ENCODE data around the gene SWSAP1.
A peak's percentile ranks its signal among the peaks of the same experiment; 100 is the strongest.

SWSAP1 gene

DNA sequence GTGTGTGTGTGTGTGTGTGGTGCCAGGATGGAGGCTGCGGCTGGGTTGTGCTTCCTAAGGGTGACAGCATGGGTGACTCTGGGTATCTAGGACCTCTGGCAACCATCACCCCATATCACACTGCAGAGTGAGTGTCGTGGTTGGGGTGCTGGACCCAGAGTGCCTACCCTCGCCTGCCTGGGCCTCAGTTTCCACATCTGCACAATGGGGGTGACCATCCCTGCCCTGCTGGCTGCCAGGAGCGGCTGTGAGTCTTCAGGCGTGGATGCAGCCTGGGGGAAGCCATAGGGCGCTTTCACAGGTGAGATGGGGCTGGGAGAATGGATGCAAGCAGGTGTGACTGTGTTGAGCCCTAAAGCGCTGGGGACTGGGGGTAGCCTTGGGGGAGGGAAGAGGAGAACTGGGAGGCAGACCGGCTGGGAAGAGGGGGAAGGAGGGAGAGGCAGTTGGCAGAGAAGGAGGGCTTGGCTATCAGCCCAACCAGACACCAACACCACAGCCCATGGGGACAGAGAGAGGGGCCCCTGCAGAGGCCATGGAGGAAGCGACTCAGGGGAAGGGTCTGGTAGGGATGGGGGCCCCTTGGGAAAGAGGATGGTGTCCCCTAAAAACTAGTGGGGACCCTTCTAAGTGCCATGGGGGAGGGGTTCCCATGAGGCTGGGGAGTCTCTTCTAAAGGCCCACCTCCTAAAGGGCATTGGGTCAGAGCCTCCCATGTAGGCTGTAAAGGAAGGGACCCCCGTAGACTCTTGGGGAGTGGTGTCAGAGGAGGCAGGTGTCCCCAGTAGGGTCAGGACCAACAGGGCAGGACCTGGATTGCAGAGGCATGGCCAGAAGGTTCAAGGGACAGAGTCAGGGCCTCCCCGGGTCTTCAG is 17.6 kb upstream of the SWSAP1 start:
- no peak for TF ChIP-seq JUND (IDR thresholded peaks at IDR 0.05; ENCODE audit: low read depth)
- in situ Hi-C loops (cut with HindIII; ENCODE audit: low pct_unique_long_range_greater_than_20kb, low sequenced_read_pairs): no loop called here
- DNase-seq (ENCODE audit: low read depth in 1 of 2, low spot score in 1 of 2): no peak

DNA sequence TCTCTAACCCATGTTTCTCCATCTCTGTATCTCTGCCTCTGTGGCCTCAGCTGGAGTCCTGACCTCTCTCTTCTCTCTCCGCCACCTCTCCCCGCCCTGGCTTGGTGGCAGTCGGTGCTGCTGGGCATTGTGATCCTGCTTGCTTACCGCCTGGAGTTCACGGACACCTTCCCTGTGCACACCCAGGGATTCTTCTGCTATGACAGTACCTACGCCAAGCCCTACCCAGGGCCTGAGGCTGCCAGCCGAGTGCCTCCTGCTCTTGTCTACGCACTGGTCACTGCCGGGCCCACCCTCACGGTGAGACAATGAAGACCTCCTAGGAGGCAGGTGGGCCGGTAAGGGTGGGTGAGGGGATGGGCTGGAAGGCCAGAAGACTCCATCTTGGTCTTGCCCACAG is 15.0 kb upstream of the SWSAP1 start:
- TF ChIP-seq JUND (IDR thresholded peaks at IDR 0.05; ENCODE audit: low read depth): no peak
- in situ Hi-C loops (cut with HindIII; ENCODE audit: low pct_unique_long_range_greater_than_20kb, low sequenced_read_pairs): no loop called here
- no peak for DNase-seq (ENCODE audit: low read depth in 1 of 2, low spot score in 1 of 2)

DNA sequence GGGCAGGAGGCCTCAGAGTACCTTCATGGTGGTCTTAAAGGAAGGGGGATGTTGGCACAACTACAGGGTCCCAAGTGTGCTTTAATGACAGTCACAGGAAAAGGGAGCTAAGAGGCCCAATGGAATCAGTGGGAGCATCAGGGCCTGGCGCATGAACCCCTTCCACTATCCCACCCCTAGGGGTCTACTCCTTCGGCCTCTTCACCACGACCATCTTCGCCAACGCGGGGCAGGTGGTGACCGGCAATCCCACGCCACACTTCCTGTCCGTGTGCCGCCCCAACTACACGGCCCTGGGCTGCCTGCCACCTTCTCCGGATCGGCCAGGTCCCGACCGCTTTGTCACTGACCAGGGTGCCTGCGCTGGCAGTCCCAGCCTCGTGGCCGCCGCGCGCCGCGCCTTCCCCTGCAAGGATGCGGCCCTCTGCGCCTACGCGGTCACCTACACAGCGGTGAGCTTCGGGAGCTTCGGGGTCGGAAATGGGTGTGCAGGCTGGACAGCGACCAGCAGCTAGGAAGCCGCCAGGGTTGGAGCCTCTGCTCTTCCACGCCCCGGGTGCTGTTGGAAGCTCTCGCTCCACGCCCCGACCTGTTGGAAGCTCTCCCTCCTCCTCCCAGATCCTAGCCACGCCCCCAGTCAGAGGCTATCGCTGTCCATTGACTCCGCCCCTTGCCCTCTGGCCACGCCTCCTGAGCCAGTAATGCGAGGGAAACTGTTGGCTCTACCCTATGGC is 13.3 kb upstream of the SWSAP1 start:
- TF ChIP-seq JUND (IDR thresholded peaks at IDR 0.05; ENCODE audit: low read depth): no peak
- no peak for DNase-seq (ENCODE audit: low read depth in 1 of 2, low spot score in 1 of 2)
- in situ Hi-C loops (cut with HindIII; ENCODE audit: low pct_unique_long_range_greater_than_20kb, low sequenced_read_pairs): no loop called here

DNA sequence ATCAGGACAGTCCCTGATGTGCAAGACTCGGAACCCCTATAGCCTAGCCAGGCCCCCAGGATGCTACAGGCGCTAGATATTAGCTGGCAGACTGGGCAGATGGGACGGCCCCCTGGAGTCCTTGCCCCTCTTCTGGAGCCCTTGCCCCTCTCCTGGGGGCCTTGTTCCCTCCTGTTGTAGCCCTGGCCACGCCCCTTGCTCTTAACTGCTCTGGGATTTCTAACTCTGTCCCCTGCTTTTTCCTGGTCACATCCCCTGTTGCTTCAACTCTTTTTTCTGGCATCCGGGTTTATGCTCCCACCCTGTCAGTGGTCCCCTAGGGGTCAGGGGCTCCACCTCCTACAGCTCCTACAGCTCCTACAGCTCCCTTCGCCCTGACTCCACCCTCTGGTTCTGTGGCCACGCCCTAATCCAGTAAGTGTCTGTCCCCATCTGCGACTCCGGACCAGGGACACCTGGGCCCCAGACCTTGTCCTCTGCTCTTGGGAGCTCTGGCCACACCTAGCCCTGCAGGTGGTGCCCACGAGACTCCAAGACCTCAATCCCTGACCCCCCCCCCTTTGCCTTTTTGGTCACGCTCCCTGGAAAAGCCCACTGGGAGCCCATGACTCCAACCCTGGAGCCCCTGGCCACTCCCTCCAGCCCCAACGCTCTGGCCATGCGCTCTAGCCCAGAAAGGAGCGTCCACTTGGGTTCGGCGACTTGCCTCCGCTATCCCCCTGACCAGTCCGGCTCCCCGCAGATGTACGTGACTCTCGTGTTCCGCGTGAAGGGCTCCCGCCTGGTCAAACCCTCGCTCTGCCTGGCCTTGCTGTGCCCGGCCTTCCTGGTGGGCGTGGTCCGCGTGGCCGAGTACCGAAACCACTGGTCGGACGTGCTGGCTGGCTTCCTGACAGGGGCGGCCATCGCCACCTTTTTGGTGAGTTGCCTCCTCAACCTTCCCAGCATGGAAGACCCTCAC is 12.4 kb upstream of the SWSAP1 start:
- DNase-seq (ENCODE audit: low read depth in 1 of 2, low spot score in 1 of 2): no peak
- in situ Hi-C loops (cut with HindIII; ENCODE audit: low pct_unique_long_range_greater_than_20kb, low sequenced_read_pairs): no loop called here
- no peak for TF ChIP-seq JUND (IDR thresholded peaks at IDR 0.05; ENCODE audit: low read depth)

DNA sequence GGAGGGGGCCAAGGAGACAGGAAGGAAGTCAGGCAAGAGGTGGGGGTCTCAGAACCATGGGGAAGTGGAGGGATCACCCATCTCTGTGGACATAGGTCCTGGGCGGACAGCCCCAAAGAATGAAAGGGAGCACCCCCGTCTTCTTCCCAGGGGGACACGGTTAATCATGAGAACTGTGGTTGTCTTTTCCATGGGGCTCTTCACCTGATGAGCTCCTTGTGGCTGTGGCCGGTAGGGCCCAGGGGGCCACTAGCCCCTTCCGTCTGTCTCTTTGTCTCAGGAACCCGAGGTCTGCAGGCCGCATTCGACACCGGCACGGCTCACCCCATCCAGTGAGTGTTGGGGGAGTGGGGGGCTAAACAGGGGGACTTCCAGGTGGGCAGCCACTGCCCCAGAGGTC is 10.6 kb upstream of the SWSAP1 start:
- in situ Hi-C loops (cut with HindIII; ENCODE audit: low pct_unique_long_range_greater_than_20kb, low sequenced_read_pairs): no loop called here
- no peak for TF ChIP-seq JUND (IDR thresholded peaks at IDR 0.05; ENCODE audit: low read depth)

DNA sequence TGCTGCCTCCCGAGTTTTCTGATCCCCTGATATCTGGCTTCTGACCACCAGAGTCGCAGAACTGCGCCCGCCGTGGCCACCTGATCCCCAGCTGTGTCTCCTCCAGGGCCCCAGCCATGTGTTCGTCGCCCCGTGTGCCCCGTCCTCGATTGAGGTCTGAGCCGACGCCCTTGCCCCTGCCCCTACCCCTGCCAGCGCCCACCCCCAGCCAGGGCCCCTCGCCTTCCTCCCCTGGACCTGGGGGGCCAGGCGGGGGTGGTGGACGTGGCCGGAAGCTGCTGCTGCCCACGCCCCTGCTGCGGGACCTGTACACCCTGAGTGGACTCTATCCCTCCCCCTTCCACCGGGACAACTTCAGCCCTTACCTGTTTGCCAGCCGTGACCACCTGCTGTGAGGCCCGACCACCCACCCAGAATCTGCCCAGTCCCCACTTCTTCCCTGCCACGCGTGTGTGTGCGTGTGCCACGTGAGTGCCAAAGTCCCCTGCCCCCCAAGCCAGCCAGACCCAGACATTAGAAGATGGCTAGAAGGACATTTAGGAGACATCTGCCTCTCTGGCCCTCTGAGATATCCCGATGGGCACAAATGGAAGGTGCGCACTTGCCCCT is 10.1 kb upstream of the SWSAP1 start:
- in situ Hi-C loops (cut with HindIII; ENCODE audit: low pct_unique_long_range_greater_than_20kb, low sequenced_read_pairs): no loop called here
- TF ChIP-seq JUND (IDR thresholded peaks at IDR 0.05; ENCODE audit: low read depth): no peak
- DNase-seq (ENCODE audit: low read depth in 1 of 2, low spot score in 1 of 2): no peak

More for the DNA sequence above, 10.6 kb upstream of the SWSAP1 start:
- no peak for DNase-seq (ENCODE audit: low read depth in 1 of 2, low spot score in 1 of 2)

DNA sequence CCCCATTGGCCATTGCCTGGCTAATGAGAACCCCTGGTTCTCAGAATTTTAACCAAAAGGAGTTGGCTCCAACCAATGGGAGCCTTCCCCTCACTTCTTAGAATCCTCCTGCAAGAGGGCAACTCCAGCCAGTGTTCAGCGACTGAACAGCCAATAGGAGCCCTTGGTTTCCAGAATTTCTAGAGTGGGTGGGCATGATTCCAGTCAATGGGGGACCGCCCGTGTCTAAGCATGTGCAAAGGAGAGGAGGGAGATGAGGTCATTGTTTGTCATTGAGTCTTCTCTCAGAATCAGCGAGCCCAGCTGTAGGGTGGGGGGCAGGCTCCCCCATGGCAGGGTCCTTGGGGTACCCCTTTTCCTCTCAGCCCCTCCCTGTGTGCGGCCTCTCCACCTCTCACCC is 9.5 kb upstream of the SWSAP1 start:
- DNase-seq (ENCODE audit: low read depth in 1 of 2, low spot score in 1 of 2): no peak
- in situ Hi-C loops (cut with HindIII; ENCODE audit: low pct_unique_long_range_greater_than_20kb, low sequenced_read_pairs): no loop called here
- no peak for TF ChIP-seq JUND (IDR thresholded peaks at IDR 0.05; ENCODE audit: low read depth)

DNA sequence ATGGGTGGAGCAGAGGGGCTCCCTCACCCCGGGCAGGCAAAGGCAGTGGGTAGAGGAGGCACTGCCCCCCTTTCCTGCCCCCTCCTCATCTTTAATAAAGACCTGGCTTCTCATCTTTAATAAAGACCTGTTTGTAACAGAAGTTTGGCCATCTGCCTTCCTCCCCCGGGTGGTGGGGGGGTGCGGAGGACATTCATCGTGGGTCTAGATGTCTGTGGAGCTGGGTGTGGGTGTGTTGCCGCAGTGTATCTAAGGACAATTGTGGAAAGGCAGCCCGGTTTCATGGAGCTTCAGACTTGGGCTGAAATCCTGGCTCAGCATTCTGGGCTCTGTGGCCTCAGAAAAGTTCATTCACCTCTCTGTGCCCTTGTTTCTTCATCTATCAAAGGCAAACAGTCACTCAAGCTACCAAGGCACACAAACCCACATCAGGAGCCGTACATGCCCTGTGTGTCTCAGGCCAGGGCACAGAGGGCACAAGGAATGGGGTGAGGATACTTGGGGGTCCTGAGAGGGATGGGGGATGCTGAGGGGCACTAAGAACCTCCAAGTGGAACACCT is 8.8 kb upstream of the SWSAP1 start:
- no peak for DNase-seq (ENCODE audit: low read depth in 1 of 2, low spot score in 1 of 2)
- in situ Hi-C loops (cut with HindIII; ENCODE audit: low pct_unique_long_range_greater_than_20kb, low sequenced_read_pairs): no loop called here
- no peak for TF ChIP-seq JUND (IDR thresholded peaks at IDR 0.05; ENCODE audit: low read depth)

DNA sequence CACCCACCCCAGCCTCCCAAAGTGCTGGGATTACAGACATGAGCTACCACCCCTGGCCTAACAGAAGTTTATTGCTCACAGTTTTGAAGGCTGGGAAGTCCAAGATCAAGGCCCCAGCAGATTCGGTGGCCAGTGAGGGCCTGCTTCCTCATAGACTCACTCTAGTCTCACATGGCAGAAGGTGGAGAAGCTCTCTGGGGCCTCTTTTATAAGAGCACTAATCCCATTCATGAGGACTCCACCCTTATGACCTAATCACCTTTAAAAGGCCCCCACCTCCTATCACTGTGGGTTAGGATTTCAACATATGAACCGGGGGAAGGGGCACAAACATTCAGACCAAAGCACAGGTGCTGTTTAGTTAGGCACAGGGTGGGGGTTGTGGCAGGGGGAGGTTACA is 6.9 kb upstream of the SWSAP1 start:
- TF ChIP-seq JUND (IDR thresholded peaks at IDR 0.05; ENCODE audit: low read depth): no peak
- no peak for DNase-seq (ENCODE audit: low read depth in 1 of 2, low spot score in 1 of 2)
- in situ Hi-C loops (cut with HindIII; ENCODE audit: low pct_unique_long_range_greater_than_20kb, low sequenced_read_pairs): no loop called here

DNA sequence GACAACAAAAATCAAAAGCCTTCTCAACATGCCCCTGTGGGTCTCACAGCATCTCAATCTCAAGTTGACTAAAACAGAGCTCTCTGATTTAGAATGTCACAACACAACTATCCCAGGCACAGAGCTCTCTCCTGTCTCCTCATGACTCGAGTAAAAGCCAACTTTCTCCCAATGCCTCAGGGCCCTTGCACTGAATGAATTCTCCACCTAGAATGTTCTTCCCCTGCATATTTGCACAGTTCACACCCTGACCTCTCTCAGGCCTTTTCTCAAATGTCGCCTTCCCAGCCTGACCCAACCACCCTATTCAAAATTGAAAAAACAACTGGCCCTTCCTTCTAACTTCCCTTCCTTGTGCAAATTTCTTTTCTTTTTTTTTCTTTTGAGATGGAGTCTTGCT is 3.7 kb upstream of the SWSAP1 start:
- no peak for TF ChIP-seq JUND (IDR thresholded peaks at IDR 0.05; ENCODE audit: low read depth)
- no peak for DNase-seq (ENCODE audit: low read depth in 1 of 2, low spot score in 1 of 2)
- in situ Hi-C loops (cut with HindIII; ENCODE audit: low pct_unique_long_range_greater_than_20kb, low sequenced_read_pairs): no loop called here

DNA sequence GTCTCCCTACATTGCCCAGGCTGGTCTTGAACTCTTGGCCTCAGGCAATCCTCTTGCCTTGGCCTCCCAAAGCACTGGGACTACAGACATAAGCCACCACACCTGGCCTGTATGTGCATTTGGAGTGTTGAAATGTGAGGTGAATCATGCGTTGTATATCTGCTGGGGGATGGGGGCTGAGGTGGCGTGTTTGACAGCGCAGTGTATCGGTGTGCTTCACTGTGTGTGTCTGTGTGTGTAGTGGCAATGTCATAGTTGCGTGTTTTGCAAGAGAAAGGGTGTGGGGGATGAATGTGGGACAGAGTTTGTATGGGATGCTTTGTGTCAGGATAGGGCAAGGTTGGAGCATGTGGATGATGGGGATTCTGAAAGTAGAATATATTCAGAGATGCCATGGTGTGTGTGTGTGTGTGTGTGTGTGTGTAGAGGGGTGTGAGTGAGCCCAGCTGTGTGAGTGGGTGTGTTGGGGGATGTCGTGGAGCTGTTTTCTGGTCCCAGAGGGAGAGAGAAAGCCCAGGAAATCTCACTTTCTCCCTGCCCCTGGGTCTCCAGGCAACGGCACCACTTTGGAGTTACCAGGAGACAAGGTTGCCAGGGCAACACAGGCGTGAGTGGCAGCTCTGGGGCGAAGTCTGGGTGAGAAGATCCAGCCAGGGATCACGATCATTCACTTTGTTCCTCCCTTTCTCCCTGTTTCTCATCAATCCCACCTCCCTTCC is 1.1 kb upstream of the SWSAP1 start:
- in situ Hi-C loops (cut with HindIII; ENCODE audit: low pct_unique_long_range_greater_than_20kb, low sequenced_read_pairs): no loop called here
- peak in 1 of 2 experiments; percentile 37 for DNase-seq (ENCODE audit: low read depth in 1 of 2, low spot score in 1 of 2)

More for the DNA sequence above, 1.1 kb upstream of the SWSAP1 start:
- no peak for TF ChIP-seq JUND (IDR thresholded peaks at IDR 0.05; ENCODE audit: low read depth)

Measured in T47D (cell line).